ENCODE data around the gene PPY. TPM values are rescaled to one million over a fixed set of nuclear protein-coding genes. Genes with fewer than 3 reads are reported as not detected.

Gene PPY
- total and polyA plus RNA-seq, 10 of the 15 experiments (the other 5 are each of a cell fraction or from before 2014, with no cell fraction given), result 0.91 TPM; not detected in 9

GRCh38 chr17:43907998-43908721 is 34.1 kb downstream of the PPY start:
- WGBS (ENCODE audit: insufficient coverage, insufficient replicate concordance, low lambda C conversion rate, missing lambda C conversion rate), result 39% methylated on average over 26 of the region's 26 CpGs
- SMC1A ChIA-PET (ENCODE audit: uncharacterized antibody, unreplicated experiment), result no interaction called here
- Histone ChIP-seq H3K9me3 (replicated peaks; ENCODE audit: control insufficient read depth, insufficient read depth, low read length) (no peaks in the 10 kb centered on the region), H3K4me3 (no peak overlapping the region), H4K20me1 (ENCODE audit: control insufficient read depth, insufficient read depth) (no peaks in the 10 kb centered on the region), H3K4me1 (ENCODE audit: control insufficient read depth, insufficient read depth, low read length) (no peaks in the 10 kb centered on the region), H3K79me2 (ENCODE audit: control insufficient read depth, insufficient read depth, low read length) (no peaks in the 10 kb centered on the region), H3K4me2 (ENCODE audit: control insufficient read depth, insufficient read depth) (no peak overlapping the region), H3K27me3 (replicated peaks in 1 of 2; ENCODE audit: control insufficient read depth in 2 of 2, insufficient read depth in 2 of 2, low read length in 1 of 2) (peaks cover 10 to 18% of the 10 kb centered on the region in 2 experiments), H2AFZ (ENCODE audit: control insufficient read depth, low read depth, low read length) (no peak overlapping the region), H3K36me3 (ENCODE audit: control insufficient read depth in 2 of 2, insufficient read depth in 2 of 2, low read length in 1 of 2) (no peaks in the 10 kb centered on the region; a peak in 1 of 4 replicates), H3K27ac (ENCODE audit: control insufficient read depth, insufficient read depth) (no peak overlapping the region), H3K9ac (ENCODE audit: control insufficient read depth, insufficient read depth, low read length) (no peak overlapping the region)
- in situ Hi-C loops (cut with MboI), result no loop called here
- RAD21 ChIA-PET (ENCODE audit: unreplicated experiment), result interaction anchor here (0.6 to 2.1 kb wide), 2 partner anchors 36 to 80 kb away, joined by 3 to 6 read pairs; no protein-coding TSS in a partner anchor
- BruUV-seq (replicated peaks), result no TSS peak
- ATAC-seq, result peak; percentile 50
- POLR2A ChIA-PET, result interaction anchor here (1.5 kb wide), 1 partner anchor 12 kb away, joined by 3 read pairs; no protein-coding TSS in a partner anchor
- FAIRE-seq, result no peak
- DNase-seq (ENCODE audit: low read depth, low spot score), result no peak
- intact Hi-C loops (cut with micrococcal nuclease; ENCODE audit: unreplicated experiment), result no loop called here
- CTCF ChIA-PET, result interaction anchor here (0.6 to 3.5 kb wide), 5 partner anchors 13 to 134 kb away, joined by 3 to 22 read pairs (median 4); no protein-coding TSS in a partner anchor
- TF ChIP-seq TCF12 (IDR thresholded peaks at IDR 0.05; ENCODE audit: low read depth, low read length) (no peak), ELK1 (IDR thresholded peaks at IDR 0.05; ENCODE audit: low read depth, low read length) (no peak), DPF2 (IDR thresholded peaks at IDR 0.05) (no peak), ETV6 (conservative IDR thresholded peaks at IDR 0.05 in 1 of 2, IDR thresholded peaks at IDR 0.05 in 1 of 2; ENCODE audit: borderline replicate concordance in 1 of 2, low read depth in 1 of 2) (no peak), CBX3 (IDR thresholded peaks at IDR 0.05; ENCODE audit: borderline replicate concordance, low read depth) (no peak), E2F8 (IDR thresholded peaks at IDR 0.05; ENCODE audit: low read depth, partially characterized antibody) (no peak), ZNF384 (IDR thresholded peaks at IDR 0.05; ENCODE audit: borderline replicate concordance, low read depth, low read length) (no peak), CBFB (IDR thresholded peaks at IDR 0.05; ENCODE audit: low read depth) (no peak), ZBTB4 (CRISPR knock-in tag; IDR thresholded peaks at IDR 0.05) (no peak), STAT1 (conservative IDR thresholded peaks at IDR 0.05) (no peak), NFYB (IDR thresholded peaks at IDR 0.05; ENCODE audit: insufficient read depth, low read depth, low read length) (no peak)
